SKM-1 (cell line): ENCODE results near the gene TOMM40L.
"Not testable (repeated sequence)": the region's sequence is repeated elsewhere in the genome, so short reads cannot be mapped to it uniquely, and the experiment has no call there.

Source experiments
- DNase-seq: peaks from one replicate; lab custom pipeline; 2025; ENCODE audit not compliant: unreplicated experiment; lab: John Stamatoyannopoulos, UW

The TOMM40L gene

DNA sequence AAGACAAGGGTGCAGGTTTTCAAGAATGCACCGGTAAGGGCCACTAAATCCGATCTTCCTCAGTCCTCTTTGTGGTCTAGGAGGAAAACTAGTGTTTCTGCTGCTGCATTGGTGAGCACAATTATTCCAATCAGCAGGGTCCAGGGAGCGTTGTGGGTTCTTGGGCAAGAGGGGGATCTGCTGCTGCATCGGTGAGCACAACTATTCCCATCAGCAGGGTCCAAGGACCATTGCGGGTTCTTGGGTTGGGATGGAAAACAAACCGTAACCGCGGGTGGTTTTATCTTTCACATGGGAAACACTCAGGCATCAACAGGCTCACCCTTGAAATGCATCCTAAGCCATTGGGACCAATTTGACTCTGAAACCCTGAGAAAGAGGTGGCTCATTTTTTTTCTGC lies 25.7 kb downstream of the TOMM40L start:
- DNase-seq, result no peak

DNA sequence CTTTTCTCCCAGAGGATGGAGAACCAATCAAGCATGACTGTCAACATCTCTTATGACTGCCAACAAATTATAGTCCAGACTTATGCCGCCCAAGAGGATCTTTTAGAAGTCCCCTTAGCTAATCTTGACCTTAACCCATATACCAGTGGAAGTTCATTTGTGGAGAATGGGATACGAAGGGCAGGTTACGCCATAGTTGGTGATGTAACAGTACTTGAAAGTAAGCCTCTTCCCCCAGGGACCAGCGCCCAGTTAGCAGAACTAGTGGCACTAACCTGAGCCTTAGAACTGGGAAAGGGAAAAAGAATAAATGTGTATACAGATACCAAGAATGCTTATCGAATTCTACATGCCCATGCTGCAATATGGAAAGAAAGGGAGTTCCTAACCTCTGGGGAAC lies 29.4 kb downstream of the TOMM40L start:
- not testable (repeated sequence) for DNase-seq

DNA sequence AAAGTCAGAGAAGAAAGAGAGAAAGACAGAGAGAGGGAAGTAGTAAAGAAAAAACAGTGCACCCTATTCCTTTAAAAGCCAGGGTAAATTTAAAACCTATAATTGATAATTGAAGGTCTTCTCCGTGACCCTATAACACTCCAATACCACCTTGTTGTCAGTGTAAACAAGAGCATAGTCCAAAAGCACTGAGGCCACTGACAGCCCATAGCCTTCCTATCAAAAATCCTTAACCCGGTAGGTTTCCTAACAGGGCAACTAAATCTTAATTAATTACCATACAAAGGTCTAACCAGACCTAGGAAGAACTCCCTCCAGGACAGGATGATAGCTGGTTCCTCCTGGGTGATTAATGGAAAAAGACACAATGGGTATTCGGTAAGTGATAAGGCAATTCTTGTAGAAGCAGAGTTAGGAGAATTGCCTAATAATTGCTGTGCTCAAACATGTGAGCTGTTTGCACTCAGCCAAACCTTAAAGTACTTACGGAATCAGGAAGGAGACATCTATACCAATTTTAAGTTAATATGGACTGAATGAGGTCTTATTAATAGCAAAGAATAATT lies 30.2 kb downstream of the TOMM40L start:
- not testable (repeated sequence) for DNase-seq

DNA sequence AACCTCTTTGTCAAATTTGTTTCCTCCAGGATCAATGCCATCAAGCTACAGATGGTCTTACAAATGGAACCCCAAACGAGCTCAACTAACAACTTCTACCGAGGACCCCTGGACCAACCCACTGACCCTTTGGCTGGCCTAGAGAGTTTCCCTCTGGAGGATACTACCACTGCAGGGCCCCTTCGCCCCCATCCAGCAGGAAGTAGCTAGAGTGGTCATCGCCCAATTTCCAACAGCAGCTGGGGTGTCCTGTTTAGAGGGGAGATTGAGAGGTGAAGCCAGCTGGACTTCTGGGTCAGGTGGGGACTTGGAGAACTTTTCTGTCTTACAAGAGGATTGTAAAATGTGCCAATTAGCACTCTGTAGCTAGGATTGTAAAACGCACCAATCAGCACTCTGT lies 31.2 kb downstream of the TOMM40L start:
- not testable (repeated sequence) for DNase-seq

DNA sequence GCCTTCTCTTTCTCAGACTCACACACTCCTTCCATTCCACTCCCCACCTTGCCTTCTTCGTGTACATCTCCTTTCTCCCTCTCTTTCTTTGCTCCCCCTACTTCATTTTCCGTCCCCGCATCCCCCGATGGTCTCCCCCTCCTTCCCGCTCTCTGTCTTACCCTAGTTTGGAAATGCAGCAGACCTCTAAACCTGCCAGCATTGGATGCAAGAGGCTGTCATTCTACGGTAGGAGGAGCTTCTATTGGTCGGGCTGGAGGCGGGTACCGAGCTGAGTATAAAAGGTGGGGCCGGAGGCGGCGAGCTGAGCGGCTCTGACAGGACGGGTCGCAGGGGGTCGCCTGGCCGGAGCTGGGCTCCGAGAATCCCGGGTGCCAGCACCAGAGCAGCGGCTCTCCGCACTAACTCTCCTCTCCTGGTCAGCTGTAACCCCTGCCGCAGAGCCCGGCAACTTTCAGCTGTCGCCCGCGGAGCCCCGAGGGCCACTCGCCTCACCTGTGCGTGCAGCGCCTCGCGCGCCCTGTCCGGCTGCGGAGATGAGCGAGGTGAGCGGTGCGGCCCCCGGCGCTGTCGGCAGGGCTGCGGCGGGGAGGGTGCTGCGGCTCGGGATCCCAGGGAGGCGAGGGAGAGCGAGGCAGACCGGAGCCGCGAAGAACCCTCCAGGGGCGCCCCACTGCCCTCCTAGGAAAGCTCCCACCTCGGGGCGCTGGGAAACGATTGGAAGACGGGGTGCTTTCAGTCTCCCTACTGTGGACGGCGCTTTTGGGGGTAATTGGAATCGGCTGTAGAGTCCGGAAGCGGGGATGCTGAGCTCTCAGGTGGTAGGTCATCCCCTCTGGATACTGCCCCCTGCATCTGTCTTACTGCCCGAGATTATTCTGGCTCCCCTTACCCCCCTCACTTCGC lies 32.8 kb downstream of the TOMM40L start, which contains the start of gene PCP4L1:
PCP4L1 (plus strand) TSS at position 307 of the 906 bp plus-strand sequence; CDS start at position 537, 230 bp downstream.
- no peak for DNase-seq

DNA sequence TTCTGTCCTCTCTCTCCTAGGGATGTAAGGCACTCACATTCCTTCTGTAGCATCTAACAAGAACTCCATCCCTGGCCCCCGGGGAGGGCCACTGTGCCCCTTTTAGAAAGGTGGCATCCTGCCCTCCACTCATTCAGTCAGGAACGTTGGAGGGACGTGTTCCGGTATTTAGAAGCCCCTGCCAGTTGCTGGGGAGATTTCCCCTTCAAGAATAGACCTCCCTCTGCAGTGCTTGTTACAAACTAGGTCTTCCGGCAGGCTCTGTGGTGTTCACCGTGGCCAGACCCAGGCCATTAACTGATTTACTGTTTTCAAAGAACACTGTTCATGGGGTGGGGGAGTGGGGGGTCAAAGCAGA lies 33.5 kb downstream of the TOMM40L start:
- no peak for DNase-seq

DNA sequence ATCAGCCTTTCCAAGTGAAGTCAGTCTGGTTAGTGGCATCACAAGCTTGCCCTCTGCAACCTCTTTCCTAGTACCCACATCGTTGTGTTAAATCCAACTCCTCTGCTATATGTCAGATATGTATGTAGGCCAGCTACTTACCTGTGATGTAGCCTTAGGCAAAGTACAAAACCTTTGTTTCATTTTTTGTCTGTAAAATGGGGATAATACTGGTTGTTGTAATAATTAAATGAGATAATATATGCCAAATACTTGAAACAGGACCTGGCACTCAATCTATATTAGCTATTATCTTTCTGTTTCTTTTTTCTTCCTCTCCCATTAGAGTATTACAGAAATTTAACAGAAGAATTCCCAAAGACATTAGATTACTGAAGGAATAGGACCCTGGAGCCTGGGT lies 33.9 kb downstream of the TOMM40L start:
- DNase-seq, result no peak

DNA sequence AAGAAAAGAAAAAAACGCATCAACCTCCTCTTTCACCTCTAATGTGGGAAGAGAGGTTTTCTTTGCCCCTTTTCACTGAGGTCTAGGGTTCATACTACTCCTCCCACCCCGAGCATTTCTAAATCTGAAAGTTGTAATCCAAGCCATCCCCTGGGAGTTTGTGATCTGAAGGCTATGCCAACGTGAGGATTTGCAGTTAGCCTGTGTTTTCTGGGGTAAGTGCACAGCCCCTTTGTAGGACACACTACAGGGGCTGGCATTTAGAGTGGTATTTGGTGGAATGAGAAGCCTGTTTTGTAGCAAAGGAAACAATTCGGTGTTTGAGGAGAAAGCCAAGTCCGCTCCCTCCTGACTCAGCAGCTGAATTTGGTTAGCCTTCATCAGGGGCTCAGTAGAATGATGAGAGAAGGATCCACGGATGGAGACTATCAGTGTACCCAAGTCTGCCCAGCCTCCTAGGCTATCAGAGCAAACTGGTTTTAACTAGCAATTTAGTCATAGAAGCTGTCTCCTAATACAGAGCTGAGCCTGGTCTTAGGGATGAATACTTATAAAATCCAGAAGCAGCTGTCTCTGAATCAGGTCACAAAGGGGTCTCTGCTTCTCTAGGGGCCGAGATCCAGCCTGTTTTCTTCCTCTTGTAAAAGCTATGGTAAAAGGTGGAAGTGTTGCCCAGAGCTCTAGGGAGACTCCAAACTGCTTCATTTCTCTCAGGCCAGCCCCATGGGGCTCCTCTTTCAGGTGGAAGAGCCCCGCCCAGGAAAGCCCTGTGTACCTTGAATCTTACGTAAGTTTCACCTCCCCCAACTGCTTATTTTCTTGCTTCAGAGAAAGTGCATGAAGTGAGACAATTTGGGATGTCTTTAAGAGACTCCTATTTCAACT lies 34.8 kb downstream of the TOMM40L start:
- no peak for DNase-seq

DNA sequence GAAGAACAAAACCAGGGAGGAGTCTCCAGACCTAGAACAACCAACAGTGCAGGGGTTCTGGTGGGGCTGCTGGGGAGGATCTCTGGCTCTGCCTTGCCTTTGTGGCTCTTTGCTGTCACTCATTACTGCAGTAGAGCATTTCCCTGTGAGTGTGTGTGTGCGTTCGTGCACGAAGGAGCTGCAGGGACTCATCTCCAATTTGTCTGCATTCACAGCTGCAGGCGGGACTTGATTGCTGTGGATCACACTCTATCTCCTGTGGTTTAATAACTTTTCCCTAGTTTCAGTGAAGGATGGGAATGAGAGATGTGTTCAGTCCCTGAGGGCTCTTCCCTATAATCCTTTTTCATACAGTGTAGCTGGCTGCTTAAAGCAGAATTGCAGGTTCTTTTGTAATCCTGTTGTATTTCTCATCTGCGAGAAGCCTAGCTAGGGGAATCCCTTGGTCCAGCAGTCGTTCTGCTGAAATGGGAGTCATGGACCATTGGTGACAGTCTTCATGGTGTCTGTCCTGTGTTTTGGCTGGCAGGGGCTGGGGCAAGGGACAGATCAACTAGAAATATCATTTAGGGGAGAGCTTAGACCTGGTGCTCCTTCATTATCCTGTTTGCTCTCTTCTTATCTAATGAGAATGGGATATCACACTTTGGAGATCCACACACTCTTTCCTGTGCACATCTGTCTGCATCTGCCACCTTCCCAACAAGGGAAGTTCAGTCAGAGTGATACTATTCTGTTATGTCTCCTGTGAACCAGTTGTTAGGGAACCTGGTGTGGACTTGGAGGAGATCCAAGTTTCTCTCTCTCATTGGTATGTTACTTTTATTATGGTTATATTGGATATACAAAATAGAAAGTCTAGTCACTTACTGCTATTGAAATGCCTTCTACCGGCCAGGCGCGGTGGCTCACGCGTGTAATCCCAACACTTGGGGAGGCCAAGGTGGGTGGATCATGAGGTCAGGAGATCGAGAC lies 35.7 kb downstream of the TOMM40L start:
- DNase-seq, result no peak

DNA sequence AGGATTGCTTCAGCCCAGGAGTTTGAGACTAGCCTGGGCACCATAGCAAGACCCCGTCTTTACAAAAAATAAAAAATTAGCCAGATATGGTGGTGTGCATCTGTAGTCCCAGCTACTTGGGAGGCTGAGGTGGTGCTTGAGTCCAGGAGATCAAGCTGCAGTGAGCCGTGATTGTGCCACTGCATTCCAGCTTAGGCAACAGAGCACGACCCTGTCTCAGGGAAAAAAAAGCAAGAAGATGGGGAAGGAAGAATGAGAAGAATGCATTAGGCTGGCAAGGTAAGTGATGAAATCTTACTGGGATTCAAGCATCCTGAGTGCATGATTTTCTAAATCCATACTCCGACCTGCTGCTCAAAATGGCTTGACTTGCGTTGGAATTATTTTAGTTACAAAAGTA lies 39.4 kb downstream of the TOMM40L start:
- DNase-seq, result no peak

DNA sequence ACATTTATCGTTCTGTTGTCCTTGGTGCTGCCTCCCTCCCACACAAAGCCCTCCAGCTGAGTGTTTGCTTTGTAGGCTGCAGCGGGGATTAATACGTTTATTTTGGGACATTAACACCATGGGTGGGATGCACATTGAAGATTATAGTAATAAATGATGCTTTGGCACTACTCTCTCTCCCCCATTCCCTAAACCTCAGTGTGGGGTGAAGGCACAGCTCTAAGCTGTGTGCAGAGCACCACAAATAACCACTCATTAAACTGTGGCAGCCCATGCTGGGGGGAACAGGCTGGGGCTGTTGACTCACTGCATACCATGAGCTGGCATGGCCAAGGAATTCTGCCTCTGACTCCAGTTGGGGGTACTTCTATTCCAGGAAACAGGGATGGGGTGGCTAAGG lies 40.3 kb downstream of the TOMM40L start:
- no peak for DNase-seq

DNA sequence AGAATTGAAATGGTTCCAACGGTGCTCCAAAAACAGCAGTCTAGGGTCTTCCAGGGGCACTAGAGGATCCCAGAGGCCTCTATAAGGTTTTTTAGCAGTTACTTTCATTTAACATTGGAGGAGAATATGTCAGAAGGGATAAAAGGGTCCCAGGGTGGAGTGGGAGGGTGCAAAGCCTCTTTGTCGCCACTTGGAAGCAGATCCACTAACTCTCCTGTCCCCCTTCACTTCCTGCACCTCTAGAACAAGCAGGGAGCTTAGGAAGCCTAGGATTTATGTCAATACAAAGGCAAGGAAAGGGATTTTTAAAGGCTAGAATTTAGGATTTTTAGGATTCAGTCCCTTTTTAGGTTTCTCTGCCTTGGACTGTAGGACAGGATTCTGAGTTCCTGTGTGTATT lies 41.0 kb downstream of the TOMM40L start:
- DNase-seq, result no peak

DNA sequence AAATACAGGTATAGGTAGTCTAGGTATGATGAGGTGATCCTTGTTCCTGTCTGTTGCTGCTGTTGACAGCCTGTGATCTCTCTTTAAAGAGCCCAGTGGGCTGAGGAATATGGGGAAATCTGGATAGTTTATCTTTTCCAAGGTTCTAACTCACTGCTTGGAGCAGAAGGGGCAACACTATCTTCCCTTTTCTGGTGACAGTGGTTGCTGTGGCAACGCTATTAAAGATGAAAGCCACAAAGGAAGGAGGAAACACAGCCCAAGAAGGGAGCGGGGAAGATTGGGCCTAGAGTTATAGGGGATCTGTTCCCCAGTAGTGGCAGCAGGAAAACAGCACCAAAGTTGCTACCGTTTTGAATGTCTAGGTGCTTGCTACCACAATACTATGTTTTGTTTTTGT lies 41.5 kb downstream of the TOMM40L start:
- DNase-seq, result peak; percentile 86

DNA sequence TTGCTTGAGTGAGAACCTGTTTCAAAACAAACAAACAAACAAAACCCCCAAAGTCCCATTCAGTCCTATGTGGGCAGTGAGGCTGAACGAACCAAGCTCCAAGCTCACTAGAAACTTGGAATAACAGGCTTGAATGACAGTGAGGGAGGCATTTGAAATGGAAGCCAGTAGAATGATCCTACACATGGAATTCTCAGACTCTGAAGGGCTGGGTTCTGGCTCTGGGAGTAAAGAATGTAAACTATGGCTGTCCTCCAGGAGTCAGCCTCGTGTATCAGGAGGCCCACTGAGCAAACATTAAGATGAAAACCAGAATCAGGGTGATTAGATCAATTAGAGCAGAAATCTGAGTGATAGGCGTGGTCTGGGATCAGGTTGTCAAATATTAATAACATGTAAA lies 47.5 kb downstream of the TOMM40L start:
- DNase-seq, result no peak

DNA sequence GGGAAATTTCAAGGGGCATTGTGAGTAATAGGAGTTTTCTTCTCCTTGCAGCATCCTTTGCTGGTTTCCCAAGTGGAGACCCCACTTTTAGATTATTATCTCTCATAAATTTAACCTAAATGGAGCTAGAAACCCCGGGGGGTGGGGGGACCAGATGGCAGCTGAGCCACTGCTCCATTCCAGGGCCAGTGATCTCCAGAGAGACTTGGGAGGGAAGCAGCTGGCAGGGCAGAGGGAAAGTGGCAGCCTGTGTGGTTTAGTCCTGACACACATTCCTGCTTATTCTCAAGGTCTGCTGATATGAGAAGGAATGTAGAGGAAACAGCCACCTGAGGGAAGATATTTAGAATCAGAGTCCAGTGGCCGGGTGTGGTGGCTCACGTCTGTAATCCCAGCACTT lies 49.0 kb downstream of the TOMM40L start:
- DNase-seq, result no peak
